CD14-positive monocyte (primary cell): ENCODE results near the gene GMPR. TPM values are rescaled to one million over a fixed set of nuclear protein-coding genes. Genes with fewer than 3 reads are reported as not detected.

Experiments used
- DNase-seq, 3 donors: peaks; one replicate each; pipeline ENCODE4 v3.0.0-alpha.2; 2011 to 2022
- H2AFZ ChIP-seq: 2 replicates; pipeline ENCODE4 v1.6.0; 2012; ENCODE audit warnings: mild to moderate bottlenecking, low read depth, low read length, inconsistent platforms; ENCODE audit not compliant: insufficient read depth, poor library complexity, severe bottlenecking
- H3K27ac ChIP-seq, 2 donors: 1 replicate in 1 of 2; 2 replicates in 1 of 2; pipeline ENCODE4 v1.5.1; 2012 to 2013; ENCODE audit warnings: low read length in 2 of 2, control low read depth in 1 of 2, inconsistent platforms in 1 of 2, low read depth in 1 of 2, mild to moderate bottlenecking in 1 of 2
- H3K27me3 ChIP-seq, 2 donors: one replicate each; pipeline versions ENCODE4 v1.6.0 to v1.6.1; 2011 to 2013; ENCODE audit warnings: low read length in 2 of 2; ENCODE audit not compliant: control insufficient read depth in 2 of 2, insufficient read depth in 2 of 2
- H3K36me3 ChIP-seq, 2 donors: replicated peaks in 1 of 2; 1 replicate in 1 of 2; 2 replicates in 1 of 2; pipeline versions ENCODE4 v1.5.1 to v1.6.1; 2012 to 2013; ENCODE audit warnings: low read length in 2 of 2, control low read depth in 1 of 2, inconsistent platforms in 1 of 2, mild to moderate bottlenecking in 1 of 2; ENCODE audit not compliant: insufficient read depth in 2 of 2, control insufficient read depth in 1 of 2
- H3K4me1 ChIP-seq, 2 donors: 1 replicate in 1 of 2; 2 replicates in 1 of 2; pipeline versions ENCODE4 v1.5.1 to v1.6.1; 2012 to 2013; ENCODE audit warnings: low read length in 2 of 2, control low read depth in 1 of 2, inconsistent platforms in 1 of 2, mild to moderate bottlenecking in 1 of 2, moderate library complexity in 1 of 2; ENCODE audit not compliant: insufficient read depth in 2 of 2, control insufficient read depth in 1 of 2
- H3K4me2 ChIP-seq: replicated peaks from 2 replicates; pipeline ENCODE3; 2012; ENCODE audit warnings: low read length, moderate library complexity, mild to moderate bottlenecking; ENCODE audit not compliant: poor library complexity, severe bottlenecking; ENCODE audit errors: extremely low read depth
- H3K4me3 ChIP-seq, 3 experiments: fragments of 200-600 bp in 1 of 3; sonication (generic) in 1 of 3; replicated peaks in 1 of 3; 1 replicate in 2 of 3; 2 replicates in 1 of 3; pipeline ENCODE4 v1.5.1; 2011 to 2013; ENCODE audit warnings: low read length in 3 of 3, mild to moderate bottlenecking in 3 of 3, control low read depth in 2 of 3, low read depth in 2 of 3, inconsistent platforms in 1 of 3, moderate library complexity in 1 of 3
- H3K79me2 ChIP-seq: 2 replicates; pipeline ENCODE4 v1.6.0; 2012; ENCODE audit warnings: mild to moderate bottlenecking, control low read depth, inconsistent platforms, low read length, moderate library complexity; ENCODE audit not compliant: insufficient read depth
- H3K9ac ChIP-seq: 2 replicates; pipeline ENCODE4 v1.6.0; 2017; ENCODE audit warnings: low read length, mild to moderate bottlenecking; ENCODE audit not compliant: insufficient read depth, poor library complexity, severe bottlenecking
- H3K9me3 ChIP-seq, 2 donors: replicated peaks in 1 of 2; 1 replicate in 1 of 2; 2 replicates in 1 of 2; pipeline versions ENCODE4 v1.5.1 to v1.6.1; 2012 to 2013; ENCODE audit warnings: low read length in 2 of 2, control low read depth in 1 of 2; ENCODE audit not compliant: control insufficient read depth in 1 of 2, insufficient read depth in 1 of 2
- H4K20me1 ChIP-seq: 2 replicates; pipeline ENCODE4 v1.6.0; 2012; ENCODE audit warnings: mild to moderate bottlenecking, low read length, control low read depth, moderate library complexity; ENCODE audit not compliant: insufficient read depth
- H3K27ac Mint-ChIP-seq, 7 donors: one replicate each; pipeline ENCODE4 v1.8.0; 2020; ENCODE audit warnings: mild to moderate bottlenecking in 7 of 7, mixed read lengths in 7 of 7, moderate library complexity in 6 of 7, inconsistent platforms in 2 of 7
- H3K27me3 Mint-ChIP-seq, 3 donors: one replicate each; pipeline ENCODE4 v1.8.0; 2021 to 2022; ENCODE audit warnings: low read depth in 3 of 3, mild to moderate bottlenecking in 3 of 3, mixed read lengths in 3 of 3, moderate library complexity in 3 of 3, inconsistent platforms in 1 of 3
- H3K36me3 Mint-ChIP-seq, 2 donors: one replicate each; pipeline ENCODE4 v1.8.0; 2020; ENCODE audit warnings: mixed read lengths in 2 of 2, inconsistent platforms in 1 of 2, mild to moderate bottlenecking in 1 of 2
- H3K4me1 Mint-ChIP-seq: one replicate; pipeline ENCODE4 v1.8.0; 2020; ENCODE audit warnings: mild to moderate bottlenecking, mixed read lengths
- H3K4me3 Mint-ChIP-seq, 2 donors: one replicate each; pipeline ENCODE4 v1.8.0; 2020; ENCODE audit warnings: mild to moderate bottlenecking in 2 of 2, mixed read lengths in 2 of 2, moderate library complexity in 1 of 2
- H3K9me3 Mint-ChIP-seq, 7 donors: one replicate each; pipeline ENCODE4 v1.8.0; 2020 to 2022; ENCODE audit warnings: mixed read lengths in 7 of 7, mild to moderate bottlenecking in 6 of 7, moderate library complexity in 6 of 7, inconsistent platforms in 2 of 7
- CTCF ChIP-seq: fragments of 200-600 bp; IDR thresholded peaks from one replicate; pipeline ENCODE4 v1.8.0; 2022; ENCODE audit warnings: antibody characterized with exemption, mild to moderate bottlenecking
- WGBS: methylation state at CpG from one replicate; pipeline ENCODE4 v1.1.5; 2013; ENCODE audit warnings: missing lambda C conversion rate; ENCODE audit not compliant: insufficient coverage; 5-methylcytosine and 5-hydroxymethylcytosine counted together
- intact Hi-C, 2 donors: fragments of 100-400 bp; cut with micrococcal nuclease; formaldehyde crosslinking; loops; one replicate each; pipeline versions ENCODE4 v1.15.0 to v1.15.1; 2023
- polyA plus RNA-seq, 3 donors: library from polyadenylated mRNA; depleted of rRNA in 1 of 3; unstranded in 2 of 3; stranded (reverse) in 1 of 3; fragments of 300-500 nt in 2 of 3; fragments of >200 nt in 1 of 3; fragmentation: Illumina TruSeq in 2 of 3; gene quantifications; 1 replicate in 2 of 3; 2 replicates in 1 of 3; pipeline ENCODE4 v1.2.3, GENCODE V29; 2012 to 2021

GMPR gene
- polyA plus RNA-seq, 3 donors, result 1.9 to 3.8 (median 3.2) TPM

GRCh38 chr6:16285467-16286150, 47.2 kb downstream of the GMPR start:
- Mint-ChIP-seq H3K4me1 (no peaks in the 10 kb centered on the region), H3K36me3 (no peaks in the 10 kb centered on the region), H3K9me3 (no peaks in the 10 kb centered on the region), H3K27me3 (peaks cover 0 to 3% (median 2%) of the 10 kb centered on the region in 3 donors), H3K4me3 (no peak overlapping the region), H3K27ac (no peak overlapping the region)
- no peaks in the 10 kb centered on the region for H3K9me3 ChIP-seq
- H3K4me1 ChIP-seq, result no peaks in the 10 kb centered on the region
- intact Hi-C loops, result no loop called here
- no peaks in the 10 kb centered on the region for H3K79me2 ChIP-seq
- H3K27me3 ChIP-seq, result no peaks in the 10 kb centered on the region
- no peak for DNase-seq
- H3K4me2 ChIP-seq, result no peak overlapping the region
- 73% methylated on average over 6 of the region's 11 CpGs for WGBS
- no peak overlapping the region for H2AFZ ChIP-seq
- no peaks in the 10 kb centered on the region for H4K20me1 ChIP-seq
- no peaks in the 10 kb centered on the region for H3K36me3 ChIP-seq
- H3K27ac ChIP-seq, result no peak overlapping the region
- TF ChIP-seq CTCF, result no peak
- no peak overlapping the region for H3K9ac ChIP-seq
- H3K4me3 ChIP-seq, result no peak overlapping the region

- Histone ChIP-seq H3K4me2 (no peak overlapping the region), H3K27me3 (no peaks in the 10 kb centered on the region), H3K79me2 (no peaks in the 10 kb centered on the region), H2AFZ (no peak overlapping the region), H3K9me3 (no peaks in the 10 kb centered on the region), H3K4me1 (no peaks in the 10 kb centered on the region), H3K9ac (no peak overlapping the region), H3K27ac (no peak overlapping the region), H4K20me1 (no peaks in the 10 kb centered on the region), H3K36me3 (no peaks in the 10 kb centered on the region), H3K4me3 (no peak overlapping the region)
- intact Hi-C loops, result no loop called here
- no peak overlapping the region for H3K4me3 Mint-ChIP-seq
- no peak overlapping the region for H3K27ac Mint-ChIP-seq
- no peaks in the 10 kb centered on the region for H3K4me1 Mint-ChIP-seq
- no peaks in the 10 kb centered on the region for H3K36me3 Mint-ChIP-seq
- H3K9me3 Mint-ChIP-seq, result no peaks in the 10 kb centered on the region
- peaks cover 2 to 3% (median 2%) of the 10 kb centered on the region in 3 donors for H3K27me3 Mint-ChIP-seq
- TF ChIP-seq CTCF, result no peak
- WGBS, result 95% methylated on average over 12 of the region's 15 CpGs
- no peak for DNase-seq
Observed at GRCh38 chr6:16286151-16286522, 47.8 kb downstream of the GMPR start.
